Left ventricle myocardium inferior (tissue), 1 donor: ENCODE results near the gene IL4. TPM values are rescaled to one million over a fixed set of nuclear protein-coding genes. Genes with fewer than 3 reads are reported as not detected.

Experiments
- DNase-seq: peaks from one replicate; pipeline ENCODE4 v3.0.0-alpha.2; 2020
- H3K27ac ChIP-seq: fragments of 200-600 bp; replicated peaks from 2 replicates; pipeline ENCODE4 v1.8.0; 2021
- H3K27me3 ChIP-seq: fragments of 200-600 bp; 2 replicates; pipeline ENCODE4 v1.8.0; 2021; ENCODE audit warnings: low read depth
- H3K36me3 ChIP-seq: fragments of 200-600 bp; 2 replicates; pipeline ENCODE4 v1.8.0; 2021
- H3K4me1 ChIP-seq: fragments of 200-600 bp; 2 replicates; pipeline ENCODE4 v1.8.0; 2021
- H3K4me3 ChIP-seq: fragments of 200-600 bp; 2 replicates; pipeline ENCODE4 v1.8.0; 2021; ENCODE audit warnings: mild to moderate bottlenecking, moderate library complexity
- H3K9me3 ChIP-seq: fragments of 200-600 bp; replicated peaks from 2 replicates; pipeline ENCODE4 v1.8.0; 2021
- CTCF ChIP-seq: fragments of 200-600 bp; IDR thresholded peaks from 2 replicates; pipeline ENCODE4 v1.8.0; 2021; ENCODE audit warnings: antibody characterized with exemption, mild to moderate bottlenecking, borderline replicate concordance
- intact Hi-C: fragments of 100-400 bp; cut with micrococcal nuclease; formaldehyde crosslinking; loops from one replicate; pipeline ENCODE4 v1.11.0; 2022
- total RNA-seq: library from RNA; stranded (reverse); fragmentation: NEBNext Ultra II Directional; extraction: Animal tissue kit (Norgen Biotek cat#: 25700); gene quantifications from one replicate; pipeline ENCODE4 v1.2.1, GENCODE V29; 2021
- donor health status: DM: no; HTN: yes; CAD: no; lungs with severe emphysema.

The IL4 gene
- total RNA-seq, 1 donor from 2014 or later = not detected

- intact Hi-C loops = no loop called here
- DNase-seq = no peak
- no peak overlapping the region for H3K27ac ChIP-seq
- H3K27me3 ChIP-seq = peaks cover 25% of the 10 kb centered on the region
- no peaks in the 10 kb centered on the region for H3K36me3 ChIP-seq
- H3K4me1 ChIP-seq = no peaks in the 10 kb centered on the region
- no peaks in the 10 kb centered on the region for H3K9me3 ChIP-seq
- no peak overlapping the region for H3K4me3 ChIP-seq
- no peak for TF ChIP-seq CTCF
These were observed 2.8 kb upstream of the IL4 start for GRCh38 chr5:132671000-132671399.

GRCh38 chr5:132673488-132673887, 301 bp upstream of the IL4 start:
- Histone ChIP-seq H3K27ac (no peak overlapping the region), H3K36me3 (no peaks in the 10 kb centered on the region), H3K4me1 (no peaks in the 10 kb centered on the region), H3K9me3 (no peaks in the 10 kb centered on the region), H3K27me3 (peaks cover 5% of the 10 kb centered on the region), H3K4me3 (no peak overlapping the region)
- intact Hi-C loops = no loop called here
- TF ChIP-seq CTCF = no peak
- no peak for DNase-seq

GRCh38 chr5:132674671-132675506, 1.1 kb downstream of the IL4 start:
- peaks cover 5% of the 10 kb centered on the region for H3K27me3 ChIP-seq
- H3K9me3 ChIP-seq = no peaks in the 10 kb centered on the region
- no peak for TF ChIP-seq CTCF
- no peak for DNase-seq
- H3K4me1 ChIP-seq = no peaks in the 10 kb centered on the region
- no peak overlapping the region for H3K27ac ChIP-seq
- no peak overlapping the region for H3K4me3 ChIP-seq
- intact Hi-C loops = no loop called here
- H3K36me3 ChIP-seq = no peaks in the 10 kb centered on the region

- H3K36me3 ChIP-seq = no peaks in the 10 kb centered on the region
- H3K9me3 ChIP-seq = no peaks in the 10 kb centered on the region
- intact Hi-C loops = no loop called here
- TF ChIP-seq CTCF = no peak
- no peak overlapping the region for H3K27ac ChIP-seq
- H3K4me3 ChIP-seq = no peak overlapping the region
- DNase-seq = no peak
- H3K27me3 ChIP-seq = no peaks in the 10 kb centered on the region
- H3K4me1 ChIP-seq = no peaks in the 10 kb centered on the region
These were observed 2.3 kb downstream of the IL4 start for GRCh38 chr5:132675936-132676689.

GRCh38 chr5:132677191-132677590, 3.4 kb downstream of the IL4 start:
- no peak for DNase-seq

More at GRCh38 chr5:132677191-132677590, 3.4 kb downstream of the IL4 start:
- TF ChIP-seq CTCF = no peak
- H3K4me3 ChIP-seq = no peak overlapping the region
- no peaks in the 10 kb centered on the region for H3K4me1 ChIP-seq
- no peak overlapping the region for H3K27ac ChIP-seq
- no peaks in the 10 kb centered on the region for H3K27me3 ChIP-seq
- H3K36me3 ChIP-seq = no peaks in the 10 kb centered on the region
- H3K9me3 ChIP-seq = no peaks in the 10 kb centered on the region
- intact Hi-C loops = no loop called here
